HG02885 (cell line): ENCODE measurements around the gene HOXA10.
A peak's percentile ranks its signal among the peaks of the same experiment; 100 is the strongest.

Source experiments
- ATAC-seq: cut with Tn5 transposase; IDR thresholded peaks from one replicate; pipeline ENCODE4 v1.9.1; 2021; ENCODE audit warnings: mild to moderate bottlenecking; ENCODE audit not compliant: unreplicated experiment, poor library complexity

HOXA10 gene

GRCh38 chr7:27169658-27170425, 4.3 kb downstream of the HOXA10 start:
- no peak for ATAC-seq

DNA sequence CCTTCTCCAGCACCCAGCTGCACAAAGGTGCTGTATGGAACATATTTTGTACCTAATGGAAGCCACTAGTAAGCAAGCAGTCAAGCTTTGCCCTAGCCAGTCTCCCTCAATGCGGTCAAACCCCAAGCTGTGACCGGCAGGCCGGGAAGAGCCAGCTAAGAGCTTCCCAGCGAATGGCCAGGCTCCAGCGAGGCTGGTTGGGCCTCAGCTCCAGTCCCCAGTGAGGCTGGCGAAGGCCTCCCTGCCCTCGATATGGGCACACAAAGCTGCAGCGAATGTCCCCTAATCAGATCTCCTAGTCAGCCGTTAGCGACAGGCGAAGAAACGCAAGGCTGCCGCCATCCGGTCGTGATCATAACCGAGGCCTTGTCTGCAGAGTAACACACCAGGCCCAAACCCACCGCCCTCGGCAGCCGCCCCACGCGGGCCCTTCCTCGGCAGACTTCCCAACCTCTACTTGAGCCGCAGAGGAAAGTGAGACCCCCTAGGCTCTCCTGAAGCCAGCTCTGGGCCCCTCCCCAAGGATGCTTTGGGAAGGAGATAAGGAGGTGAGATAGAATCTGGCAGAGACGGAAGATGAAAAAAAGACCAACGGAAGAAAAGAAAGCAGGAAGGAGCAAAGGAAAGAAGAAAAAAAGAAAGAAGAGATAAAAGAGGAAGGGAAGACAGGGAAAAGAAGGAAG, 5.7 kb downstream of the HOXA10 start:
- no peak for ATAC-seq

GRCh38 chr7:27167916-27168264, 6.2 kb downstream of the HOXA10 start:
- ATAC-seq: no peak

DNA sequence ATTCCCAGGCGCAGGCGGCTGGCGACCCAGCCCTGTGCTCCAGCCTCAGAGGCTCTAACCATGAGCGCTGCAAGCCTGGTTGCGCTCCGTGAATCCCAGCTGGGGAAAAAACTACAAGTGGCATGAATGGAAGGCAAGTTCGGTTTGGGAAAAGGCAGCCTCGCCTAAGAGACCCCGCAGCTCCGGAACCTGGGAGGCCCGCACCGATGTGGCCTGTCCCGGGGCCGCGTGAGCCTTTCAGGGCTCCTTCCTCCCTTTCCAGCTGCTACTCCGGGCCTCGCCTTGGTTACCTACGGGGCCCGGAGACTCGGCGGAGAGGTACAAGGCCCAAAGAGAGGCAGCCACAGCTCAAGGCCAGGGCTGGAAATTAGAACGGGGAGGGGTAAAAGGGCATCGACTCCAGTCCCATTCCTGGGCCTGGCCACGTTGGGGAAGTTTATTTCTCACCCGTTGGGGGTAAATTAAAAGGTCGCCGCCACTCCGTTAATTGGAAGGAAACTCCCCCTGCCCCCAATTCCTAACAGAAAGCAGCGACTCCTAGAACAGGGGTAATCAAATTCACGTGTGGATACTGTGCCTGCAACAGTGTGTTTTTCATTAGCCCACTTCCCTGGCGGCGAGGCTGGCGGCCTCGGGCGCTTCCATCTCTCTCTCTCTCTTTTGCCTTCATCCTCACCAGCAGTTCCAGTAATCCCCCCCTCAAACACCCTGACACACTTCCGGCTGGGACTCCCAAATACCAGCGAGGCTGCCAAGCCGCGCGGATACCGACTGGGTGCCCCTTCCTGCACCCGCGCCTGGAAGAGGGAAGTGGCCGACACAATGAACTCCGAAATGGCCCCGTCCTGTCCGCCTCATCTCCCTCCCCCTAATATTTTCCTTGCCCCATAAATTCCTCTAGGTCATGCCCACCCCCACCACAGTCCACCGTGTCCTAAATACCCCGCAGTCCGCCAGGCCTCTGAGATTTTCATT, 7.3 kb downstream of the HOXA10 start:
- ATAC-seq: no peak

GRCh38 chr7:27165996-27166530, 8.1 kb downstream of the HOXA10 start:
- ATAC-seq: no peak

- ATAC-seq: no peak
Observed at GRCh38 chr7:27165089-27165995, 8.8 kb downstream of the HOXA10 start, which contains the start of gene HOXA9. HOXA9 (minus strand) TSS chr7:27165537; CDS start chr7:27165457, 80 bp downstream.

GRCh38 chr7:27164367-27165088, 9.6 kb downstream of the HOXA10 start:
- ATAC-seq: no peak

DNA sequence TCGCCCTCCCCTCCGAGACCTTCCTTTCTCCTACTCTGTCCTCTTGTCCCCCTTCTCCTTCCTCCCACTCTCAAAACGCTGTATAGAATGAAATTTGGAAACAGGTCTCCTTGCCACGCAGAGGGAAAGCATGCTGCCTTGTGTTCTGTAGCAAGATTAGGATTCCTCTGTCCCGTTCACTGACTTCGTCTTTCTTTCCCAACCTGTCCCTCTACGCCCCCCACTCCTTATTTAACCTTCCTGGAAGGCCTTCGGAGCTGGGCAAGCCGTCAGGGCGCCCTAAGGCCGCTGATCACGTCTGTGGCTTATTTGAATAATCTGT, 10.1 kb downstream of the HOXA10 start:
- ATAC-seq: no peak

DNA sequence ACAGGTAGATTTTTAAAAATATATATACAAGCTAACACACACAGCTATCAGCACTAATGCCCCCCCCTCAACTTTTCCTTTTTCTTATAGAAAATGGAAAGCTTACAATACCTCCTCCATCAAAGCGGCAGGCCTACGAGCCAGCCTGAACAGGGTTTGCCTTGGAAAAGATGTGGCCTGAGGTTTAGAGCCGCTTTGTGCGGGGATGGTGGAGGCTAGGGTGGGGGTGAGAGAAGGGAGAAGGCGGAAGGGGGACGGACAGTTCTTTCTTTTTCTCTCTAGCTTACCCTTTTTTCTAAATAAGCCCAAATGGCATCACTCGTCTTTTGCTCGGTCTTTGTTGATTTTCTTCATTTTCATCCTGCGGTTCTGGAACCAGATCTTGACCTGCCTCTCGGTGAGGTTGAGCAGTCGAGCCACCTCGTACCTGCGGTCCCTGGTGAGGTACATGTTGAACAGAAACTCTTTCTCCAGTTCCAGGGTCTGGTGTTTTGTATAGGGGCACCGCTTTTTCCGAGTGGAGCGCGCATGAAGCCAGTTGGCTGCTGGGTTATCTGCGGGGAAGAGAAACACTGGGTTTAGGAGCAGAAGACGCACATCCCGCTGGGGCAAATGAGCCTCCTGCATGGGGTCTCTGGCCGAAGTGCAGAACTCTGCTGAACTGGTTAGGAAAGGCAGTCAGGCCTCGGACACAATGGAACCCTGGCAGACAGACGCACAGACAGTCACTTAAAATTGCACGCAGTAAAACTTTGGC, 10.7 kb downstream of the HOXA10 start:
- ATAC-seq: no peak

DNA sequence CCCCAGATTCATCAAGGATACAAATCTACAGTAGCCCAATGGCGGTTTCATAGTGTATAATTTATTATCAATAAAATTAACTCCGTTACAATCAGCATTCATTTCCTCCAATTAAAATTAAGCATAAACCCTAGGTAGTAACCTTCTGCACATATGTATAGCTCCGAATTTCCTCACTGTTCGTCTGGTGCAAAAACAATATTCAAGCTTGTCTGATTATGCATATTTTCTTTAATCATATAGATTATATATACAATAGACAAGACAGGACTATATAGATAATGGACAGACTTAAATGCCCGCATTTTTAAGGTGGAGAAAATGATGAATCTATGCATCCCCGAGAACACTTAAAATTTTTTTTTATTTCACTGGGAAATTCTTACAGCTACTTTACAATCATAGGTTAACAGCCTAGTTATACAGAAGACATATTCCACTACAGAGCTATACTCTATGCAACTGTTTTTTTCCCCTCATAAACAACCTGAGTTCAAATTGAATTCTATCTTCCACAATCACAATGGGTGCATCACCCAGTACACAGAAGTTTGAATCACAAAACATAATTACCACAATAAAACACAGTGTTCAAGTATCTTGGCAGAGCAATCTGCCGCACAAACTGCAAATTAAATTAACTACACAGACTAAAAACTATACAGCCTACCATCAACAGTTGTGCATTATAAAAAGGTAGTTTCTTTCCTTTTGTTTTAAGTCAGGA, 11.4 kb downstream of the HOXA10 start:
- no peak for ATAC-seq

DNA sequence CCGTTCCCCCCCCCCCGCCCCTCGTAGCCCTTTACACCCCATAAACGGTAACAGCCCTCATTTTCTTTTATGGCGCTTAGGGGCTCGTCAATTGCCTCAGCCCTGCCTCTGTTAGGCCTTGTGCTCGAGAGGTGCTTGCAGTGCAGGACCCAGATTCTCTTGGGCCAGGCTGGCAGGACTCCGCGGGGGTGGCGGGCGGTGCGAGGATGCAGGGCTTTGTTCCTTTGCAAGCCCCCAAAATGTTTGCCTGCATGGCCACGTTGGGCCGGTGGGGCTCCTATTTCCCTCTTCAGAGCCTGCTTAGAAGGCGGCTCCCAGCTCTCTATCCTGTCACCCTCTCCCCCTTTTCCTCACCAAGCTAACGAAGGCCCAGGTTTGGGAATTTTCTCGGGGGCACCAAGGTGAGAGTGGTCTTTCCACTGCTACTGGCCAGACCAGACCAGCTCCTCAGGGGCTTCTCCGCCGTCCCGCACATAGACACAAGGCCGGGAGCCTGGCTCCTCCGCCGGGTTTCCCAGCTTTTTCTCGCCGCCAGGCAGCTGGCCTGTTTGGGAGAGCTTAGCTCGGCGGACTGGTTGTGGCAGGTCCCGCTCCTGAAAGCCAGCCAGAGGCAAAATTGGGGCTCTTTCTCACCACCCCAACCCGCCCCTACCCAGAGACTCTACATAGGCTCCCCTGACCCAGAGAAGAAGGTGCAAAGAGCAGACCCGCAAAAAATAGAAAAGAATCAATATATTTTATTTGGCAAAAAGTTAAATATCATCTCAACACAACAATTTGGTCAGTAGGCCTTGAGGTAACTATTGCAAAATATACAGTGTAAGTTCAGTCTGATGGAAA, 12.2 kb downstream of the HOXA10 start:
- ATAC-seq: no peak

- ATAC-seq: no peak
Observed at GRCh38 chr7:27161214-27161720, 12.9 kb downstream of the HOXA10 start.

DNA sequence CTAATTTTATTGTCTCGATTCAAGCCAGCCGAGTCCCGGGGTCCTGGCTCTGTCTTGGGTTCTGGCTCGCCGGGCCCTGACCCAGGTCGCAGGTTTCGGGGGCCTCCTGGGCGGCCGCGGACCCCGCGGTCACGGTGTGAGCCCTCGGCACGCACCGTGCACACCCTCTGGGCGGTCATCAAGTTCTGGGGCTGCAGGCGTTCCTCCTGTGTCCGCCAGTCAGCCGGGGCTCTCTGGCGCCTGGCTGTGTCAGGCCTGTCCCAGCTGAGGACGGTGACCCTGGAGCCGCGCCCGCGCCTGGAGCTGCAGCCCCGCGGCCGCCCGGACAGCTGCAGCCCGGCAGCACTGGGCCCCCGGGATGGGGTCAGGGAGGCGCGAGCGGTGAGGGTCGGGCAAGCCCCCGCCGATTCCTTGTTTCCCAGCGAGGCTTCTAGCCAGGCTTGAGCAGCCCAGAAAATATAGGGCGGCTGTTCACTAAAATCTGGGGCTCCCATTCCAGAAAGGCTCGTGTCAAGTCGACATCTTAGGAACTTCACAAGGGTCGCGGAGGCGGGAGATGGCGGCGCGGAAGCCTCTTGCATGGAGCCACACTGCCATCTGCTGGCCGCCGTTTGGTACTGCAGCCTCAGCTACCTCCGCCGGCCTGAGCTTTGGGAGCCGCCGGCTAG, 13.4 kb downstream of the HOXA10 start:
- ATAC-seq: peak; percentile 70

DNA sequence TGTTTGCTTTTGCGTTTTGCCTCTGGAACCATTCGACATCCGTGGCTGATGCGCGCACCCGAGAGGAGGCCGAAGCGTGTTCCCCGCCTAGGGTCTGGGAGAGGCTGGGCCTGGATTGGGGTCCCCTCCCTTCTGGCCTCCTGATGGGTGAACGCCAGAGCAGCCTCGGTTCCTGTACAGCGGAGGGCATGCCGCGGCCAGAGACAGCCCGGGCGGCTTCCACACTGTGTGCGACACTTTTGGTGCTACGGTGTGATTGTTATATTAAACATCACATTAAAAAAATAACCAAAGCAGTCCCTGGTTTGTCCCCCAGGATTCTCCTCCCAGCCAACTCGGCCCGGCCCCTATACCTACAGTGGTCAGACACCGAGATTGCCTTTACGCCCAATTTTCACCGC, 14.0 kb downstream of the HOXA10 start:
- peak; percentile 6 for ATAC-seq

DNA sequence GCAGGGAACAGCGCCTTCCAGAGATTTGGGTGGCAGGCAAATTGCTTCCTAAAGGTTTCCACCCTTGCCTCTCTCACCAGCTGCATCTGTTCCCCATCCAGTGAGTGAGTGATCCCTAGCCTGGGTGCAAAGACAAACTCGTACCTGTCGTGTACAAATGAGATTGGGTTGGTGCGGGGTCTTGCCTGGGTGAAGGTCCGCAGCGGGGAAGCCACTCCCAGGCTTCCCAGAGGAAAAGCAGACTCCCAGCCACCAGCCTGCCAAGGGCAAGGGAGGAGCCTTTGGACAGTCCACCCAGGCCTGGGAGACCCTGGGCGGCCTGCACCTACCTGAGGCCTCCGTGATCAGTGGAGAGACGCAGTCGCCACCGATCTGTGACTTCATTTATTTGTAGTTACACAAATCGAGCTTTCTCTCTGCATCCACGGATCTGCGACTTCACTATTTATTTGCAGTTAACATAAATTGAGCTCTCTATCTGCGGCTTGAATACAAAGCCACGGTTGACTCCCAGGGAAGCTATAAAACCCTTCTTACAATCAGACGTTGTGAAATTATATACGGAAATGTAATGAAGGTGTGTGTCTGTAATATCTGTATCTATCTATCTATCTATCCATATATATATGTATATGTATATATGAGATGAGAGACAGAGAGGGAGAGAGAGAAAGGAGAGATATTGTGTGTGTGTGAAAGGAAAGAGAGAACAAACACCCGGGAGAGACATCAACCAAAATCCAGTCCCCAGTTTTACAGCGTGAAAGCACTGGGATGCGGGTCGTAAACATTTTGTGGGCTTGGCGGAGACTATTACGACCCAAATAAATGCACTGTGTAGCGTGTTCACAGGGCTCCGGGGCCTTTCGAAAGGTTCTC, 14.6 kb downstream of the HOXA10 start:
- no peak for ATAC-seq
